A549 treated with ZK216348 at 1 μM for 4 hours (cell line): ENCODE data around the gene MRPL23. TPM values are rescaled to one million over a fixed set of nuclear protein-coding genes. Genes with fewer than 3 reads are reported as not detected.

ENCODE experiments used
- total RNA-seq: library from RNA; stranded (reverse); fragments of 200-300 nt; extraction: Qiagen RNA extraction; gene quantifications from 5 replicates; pipeline ENCODE4 v1.2.3, GENCODE V29; 2022; ENCODE audit warnings: low read depth

The MRPL23 gene
- 123 to 167 TPM (median 160 TPM) in 5 replicates for total RNA-seq

DNA sequence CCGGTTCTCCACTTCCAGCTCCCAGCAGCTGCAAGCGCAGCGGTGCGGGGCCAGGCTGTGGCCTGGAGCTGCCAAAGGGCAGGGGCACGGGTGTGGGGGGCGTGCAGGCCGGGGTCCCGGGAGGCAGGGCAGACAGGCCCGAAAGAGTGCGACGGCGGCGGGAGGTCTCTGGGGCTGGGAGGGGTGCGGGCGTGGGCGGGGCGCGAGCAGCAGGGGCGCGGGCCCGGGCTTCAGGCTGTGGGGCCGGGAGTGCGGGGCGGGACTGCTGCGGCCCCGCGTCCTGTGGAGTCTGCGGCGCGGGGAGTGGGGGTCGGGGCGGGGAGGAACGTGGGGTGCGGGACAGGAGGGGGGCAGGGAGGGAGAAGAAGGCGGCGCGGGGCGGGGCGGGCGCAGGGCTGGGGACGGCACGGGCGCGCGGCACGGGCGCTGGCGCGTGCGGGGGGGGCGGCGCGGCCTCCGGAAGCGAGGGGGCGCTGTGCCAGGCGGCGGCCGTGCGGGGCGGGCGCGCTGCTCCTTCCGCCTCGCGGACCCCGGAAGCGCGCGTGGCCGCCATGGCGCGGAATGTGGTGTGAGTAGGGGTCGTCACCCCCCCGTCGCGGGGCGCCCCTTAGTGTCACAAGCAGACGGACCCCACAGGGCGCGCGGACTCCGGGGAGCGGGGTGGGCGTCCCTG is at the start of gene MRPL23:
Gene MRPL23, plus strand, starts transcription at position 521 of the 673 bp plus-strand sequence. Its CDS starts 31 bp downstream, at position 552.

DNA sequence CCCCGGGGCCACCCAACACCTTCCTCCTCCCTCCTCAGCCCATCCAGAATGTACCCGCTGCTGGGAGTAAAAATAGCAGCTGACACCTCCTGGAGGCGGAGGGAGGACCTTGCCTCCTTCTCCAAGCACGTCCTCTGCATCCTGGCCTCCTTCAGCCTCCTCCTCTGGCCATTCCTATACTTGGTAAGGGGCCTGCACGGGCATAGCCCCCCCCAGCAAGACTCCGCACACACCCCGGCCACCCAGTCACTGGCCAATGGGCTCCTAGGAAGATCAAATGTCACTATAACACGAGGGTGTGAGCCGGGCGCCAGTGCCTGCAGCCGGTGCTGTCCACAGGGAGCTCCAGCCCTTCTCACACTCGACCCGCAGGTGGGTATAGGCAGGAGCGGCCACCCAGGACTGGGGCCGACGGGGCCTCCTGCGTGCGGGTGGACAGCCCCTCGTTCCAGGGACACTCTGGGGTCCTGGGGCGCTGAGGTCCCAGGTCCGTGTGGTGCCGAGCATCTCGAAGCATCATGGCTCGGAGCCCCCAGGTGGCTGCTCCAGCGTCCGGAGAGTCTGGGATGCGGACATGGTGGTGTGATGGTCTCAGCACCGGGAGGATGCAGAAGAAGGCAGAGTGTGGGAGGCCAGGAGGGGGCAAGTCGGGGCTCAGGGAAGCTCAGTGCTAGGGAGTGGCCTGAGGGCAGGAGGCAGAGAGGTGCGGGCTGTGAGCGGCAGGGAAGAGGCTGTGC is 27.6 kb upstream of the MRPL23 start, which contains the start of gene TNNT3:
Gene TNNT3, plus strand, starts transcription at position 313 of the 737 bp plus-strand sequence. CDS start 3,172 bp downstream, outside the sequence.

DNA sequence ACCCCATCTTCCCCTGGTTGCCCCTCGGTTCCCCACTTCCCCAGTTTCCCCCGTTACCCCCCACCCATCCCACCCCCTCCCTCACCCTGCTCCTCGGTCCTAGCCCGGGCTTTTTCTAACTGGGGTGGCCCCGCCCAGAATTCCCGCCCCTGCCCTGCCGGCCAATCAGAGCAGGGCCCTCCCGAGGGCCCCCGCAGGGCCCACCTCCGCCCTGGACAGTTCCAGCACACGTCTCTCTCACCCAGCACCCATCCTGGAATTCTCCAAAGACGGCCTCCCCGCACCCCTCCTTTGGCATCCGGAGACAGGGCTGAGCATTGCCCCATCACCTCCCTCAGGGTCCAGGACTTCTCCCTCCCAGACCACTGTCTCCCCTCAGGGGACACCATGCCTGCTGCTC is 50.6 kb downstream of the MRPL23 start, which contains the start of gene H19:
Gene H19, minus strand, starts transcription at position 88 of the 400 bp plus-strand sequence.

Other genes with a start within 250 kb of the MRPL23 start
- gene IFITM10, start 196.7 kb upstream of the MRPL23 start, total RNA-seq: 0.71 to 1.6 TPM (median 0.99 TPM) in 5 replicates
- 251 to 557 TPM (median 487 TPM) in 5 replicates for gene CTSD, start 183.4 kb upstream of the MRPL23 start, total RNA-seq
- 0.41 to 0.51 TPM in 2 of 5 replicates, not detected in the others for gene SYT8, start 112.3 kb upstream of the MRPL23 start, total RNA-seq
- 0.39 TPM in 1 of 5 replicates, not detected in the others for gene TNNI2, start 108.4 kb upstream of the MRPL23 start, total RNA-seq
- gene LSP1, start 94.2 kb upstream of the MRPL23 start, total RNA-seq: 1.2 to 2.7 TPM (median 1.8 TPM) in 5 replicates
- not detected in 5 replicates for gene PRR33, start 55.4 kb upstream of the MRPL23 start, total RNA-seq
- gene TNNT3, start 27.6 kb upstream of the MRPL23 start, total RNA-seq: 0.27 TPM in 1 of 5 replicates, not detected in the others
- gene H19, start 50.5 kb downstream of the MRPL23 start, total RNA-seq: 6.6 to 16.7 TPM (median 12.0 TPM) in 5 replicates
- 1.9 to 3.3 TPM (median 3.1 TPM) in 5 replicates for gene IGF2, start 192.1 kb downstream of the MRPL23 start, total RNA-seq
- gene INS, start 213.9 kb downstream of the MRPL23 start, total RNA-seq: not detected in 5 replicates
- 0.14 TPM in 1 of 5 replicates, not detected in the others for gene TH, start 224.5 kb downstream of the MRPL23 start, total RNA-seq